Nephron progenitor cell (in vitro differentiated cells): ENCODE measurements around the gene SUCLG2.

Experiments
- DNase-seq: peaks from one replicate; pipeline ENCODE4 v3.0.0; 2021
- H3K27ac Mint-ChIP-seq: 2 replicates; pipeline ENCODE4 v1.8.0; 2021; ENCODE audit warnings: mild to moderate bottlenecking, moderate library complexity, mixed read lengths
- H3K27me3 Mint-ChIP-seq: 2 replicates; pipeline ENCODE4 v1.8.0; 2021; ENCODE audit warnings: mild to moderate bottlenecking, low read depth, mixed read lengths; ENCODE audit not compliant: poor library complexity
- H3K36me3 Mint-ChIP-seq: 2 replicates; pipeline ENCODE4 v1.8.0; 2021; ENCODE audit warnings: low read depth, mixed read lengths
- H3K4me1 Mint-ChIP-seq: 2 replicates; pipeline ENCODE4 v1.8.0; 2021; ENCODE audit warnings: mixed read lengths
- H3K4me3 Mint-ChIP-seq: 2 replicates; pipeline ENCODE4 v1.8.0; 2021; ENCODE audit warnings: mild to moderate bottlenecking, moderate library complexity, mixed read lengths
- H3K9me3 Mint-ChIP-seq: 2 replicates; pipeline ENCODE4 v1.8.0; 2021; ENCODE audit warnings: mild to moderate bottlenecking, moderate library complexity, mixed read lengths
- TF ChIP-seq, protein P1 (sequence below): fragments of 200-600 bp; sonication (generic); IDR thresholded peaks from 2 replicates; pipeline ENCODE4 v1.5.0; 2021; ENCODE audit warnings: antibody characterized with exemption

The SUCLG2 gene

DNA sequence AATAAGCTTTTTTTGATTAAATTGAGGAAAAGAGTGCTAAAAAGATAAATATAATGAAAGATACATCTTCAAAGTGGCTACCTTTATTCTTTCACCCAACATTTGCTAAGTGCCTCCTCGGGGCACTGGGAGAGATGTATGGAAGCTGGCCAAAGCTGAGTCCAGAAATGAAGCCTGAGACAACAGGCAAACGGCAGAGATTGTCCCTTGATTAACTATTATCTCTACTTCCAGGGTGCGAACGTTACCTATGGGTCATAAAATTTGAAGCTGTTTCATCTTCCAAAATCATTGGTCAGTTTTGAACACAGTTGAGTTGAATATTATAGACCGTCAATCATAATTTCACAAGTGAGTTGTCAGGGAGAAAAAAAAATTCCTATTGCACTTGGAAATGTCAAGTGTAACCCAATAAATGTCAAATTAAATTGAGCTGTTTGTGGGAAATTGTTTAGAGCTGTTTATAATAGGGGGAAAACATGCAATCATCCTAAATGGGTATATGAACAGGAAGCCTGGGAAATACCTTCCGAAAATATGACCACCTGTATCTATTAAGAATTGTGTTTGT, 73.9 kb downstream of the SUCLG2 start:
- TF ChIP-seq, protein P1, sequence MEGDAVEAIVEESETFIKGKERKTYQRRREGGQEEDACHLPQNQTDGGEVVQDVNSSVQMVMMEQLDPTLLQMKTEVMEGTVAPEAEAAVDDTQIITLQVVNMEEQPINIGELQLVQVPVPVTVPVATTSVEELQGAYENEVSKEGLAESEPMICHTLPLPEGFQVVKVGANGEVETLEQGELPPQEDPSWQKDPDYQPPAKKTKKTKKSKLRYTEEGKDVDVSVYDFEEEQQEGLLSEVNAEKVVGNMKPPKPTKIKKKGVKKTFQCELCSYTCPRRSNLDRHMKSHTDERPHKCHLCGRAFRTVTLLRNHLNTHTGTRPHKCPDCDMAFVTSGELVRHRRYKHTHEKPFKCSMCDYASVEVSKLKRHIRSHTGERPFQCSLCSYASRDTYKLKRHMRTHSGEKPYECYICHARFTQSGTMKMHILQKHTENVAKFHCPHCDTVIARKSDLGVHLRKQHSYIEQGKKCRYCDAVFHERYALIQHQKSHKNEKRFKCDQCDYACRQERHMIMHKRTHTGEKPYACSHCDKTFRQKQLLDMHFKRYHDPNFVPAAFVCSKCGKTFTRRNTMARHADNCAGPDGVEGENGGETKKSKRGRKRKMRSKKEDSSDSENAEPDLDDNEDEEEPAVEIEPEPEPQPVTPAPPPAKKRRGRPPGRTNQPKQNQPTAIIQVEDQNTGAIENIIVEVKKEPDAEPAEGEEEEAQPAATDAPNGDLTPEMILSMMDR, result no peak
- no peak for DNase-seq
- no peak overlapping the region for H3K27ac Mint-ChIP-seq
- no peaks in the 10 kb centered on the region for H3K27me3 Mint-ChIP-seq
- peaks cover 16% of the 10 kb centered on the region for H3K4me1 Mint-ChIP-seq
- H3K4me3 Mint-ChIP-seq, result no peak overlapping the region
- H3K36me3 Mint-ChIP-seq, result peaks cover 24% of the 10 kb centered on the region
- no peaks in the 10 kb centered on the region for H3K9me3 Mint-ChIP-seq

DNA sequence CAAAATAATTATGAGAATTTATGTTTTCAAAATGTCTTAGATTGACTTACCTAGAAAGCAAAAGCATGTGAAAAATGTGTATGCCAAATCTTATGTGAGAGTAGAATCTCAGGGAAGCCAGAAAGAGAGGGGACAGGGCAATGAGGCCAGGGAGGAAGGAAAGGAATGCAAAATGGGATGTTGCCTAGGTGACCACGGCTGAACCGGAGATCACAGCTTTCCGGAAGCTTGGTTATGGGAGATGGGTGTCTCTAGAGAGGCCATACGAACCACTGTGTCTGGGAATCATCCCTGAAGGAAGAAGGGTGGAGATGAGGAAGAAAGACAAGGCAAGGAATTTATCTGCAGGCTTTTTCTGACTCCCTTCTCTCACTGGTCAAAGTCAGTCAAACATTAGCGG, 76.0 kb downstream of the SUCLG2 start:
- peaks cover 2% of the 10 kb centered on the region for H3K27me3 Mint-ChIP-seq
- H3K9me3 Mint-ChIP-seq, result peaks cover 13% of the 10 kb centered on the region
- peak overlapping the region; percentile 19 for H3K4me3 Mint-ChIP-seq
- H3K4me1 Mint-ChIP-seq, result peaks cover 12% of the 10 kb centered on the region
- peak overlapping the region; percentile 69 for H3K27ac Mint-ChIP-seq
- TF ChIP-seq, protein P1, result no peak
- peaks cover 23% of the 10 kb centered on the region for H3K36me3 Mint-ChIP-seq
- peak; percentile 30 for DNase-seq

DNA sequence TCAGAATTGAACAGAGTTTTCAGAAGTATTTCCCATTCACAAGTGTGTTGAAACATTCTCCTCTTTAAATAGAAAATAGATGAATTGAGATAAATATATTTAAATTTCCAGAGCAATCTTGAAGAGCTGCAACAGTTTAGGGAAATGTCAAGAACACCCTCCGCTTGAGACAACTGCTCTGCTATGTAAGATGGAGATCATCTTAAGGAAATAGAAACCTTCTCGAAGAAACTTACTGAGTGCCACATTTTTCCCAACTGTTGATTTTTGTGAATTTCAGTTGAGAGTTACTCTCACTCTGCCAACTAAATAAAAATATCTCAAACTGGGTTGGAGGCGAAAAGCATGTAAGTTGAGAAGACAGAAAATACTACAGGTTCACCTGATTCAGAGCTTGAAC, 78.0 kb downstream of the SUCLG2 start:
- H3K9me3 Mint-ChIP-seq, result peaks cover 28% of the 10 kb centered on the region
- DNase-seq, result no peak
- no peak overlapping the region for H3K4me3 Mint-ChIP-seq
- peaks cover 12% of the 10 kb centered on the region for H3K4me1 Mint-ChIP-seq
- TF ChIP-seq, protein P1, result no peak
- no peak overlapping the region for H3K27ac Mint-ChIP-seq
- H3K36me3 Mint-ChIP-seq, result peaks cover 30% of the 10 kb centered on the region
- H3K27me3 Mint-ChIP-seq, result peaks cover 2% of the 10 kb centered on the region

DNA sequence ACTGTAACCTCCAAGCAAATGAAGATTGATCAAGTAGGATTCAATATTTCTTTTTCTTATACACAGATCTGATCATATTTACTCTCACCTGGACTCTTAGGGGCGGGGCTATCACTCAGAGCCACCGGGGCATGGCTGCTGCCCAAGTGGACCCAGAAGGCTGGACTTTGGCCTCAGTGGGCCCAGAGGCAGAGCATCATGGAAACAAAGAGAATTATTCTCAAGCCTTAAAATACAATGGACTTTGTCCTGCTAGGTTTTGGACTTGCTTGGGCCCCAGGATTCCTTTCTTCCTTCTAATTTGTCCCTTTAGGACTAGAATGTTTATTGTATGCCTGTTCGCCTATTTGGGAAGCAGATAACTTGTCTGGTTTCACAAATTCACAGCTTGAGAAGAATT, 85.1 kb downstream of the SUCLG2 start:
- Mint-ChIP-seq H3K4me1 (no peaks in the 10 kb centered on the region), H3K9me3 (peaks cover 47% of the 10 kb centered on the region)

DNA sequence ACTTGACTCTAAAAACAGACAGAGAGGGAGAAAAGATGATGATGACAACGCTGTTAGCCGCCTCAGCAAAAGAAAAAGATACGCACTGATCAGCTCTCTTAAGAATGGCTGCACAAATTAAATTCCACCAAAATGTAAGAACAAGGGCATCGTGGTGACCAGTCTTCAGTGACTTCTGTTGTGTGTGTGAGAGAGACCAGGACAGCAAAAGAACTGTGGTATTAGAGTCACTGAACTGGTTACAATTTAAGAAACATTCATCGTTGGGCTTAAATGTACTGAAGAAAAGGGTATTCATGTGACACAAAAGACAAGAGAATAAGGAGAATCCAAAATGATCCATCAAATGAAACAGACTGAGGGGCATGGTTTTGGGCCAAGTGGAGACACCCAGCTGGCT, 86.5 kb downstream of the SUCLG2 start:
- no peak overlapping the region for H3K4me3 Mint-ChIP-seq
- DNase-seq, result no peak
- TF ChIP-seq, protein P1, result no peak
- H3K4me1 Mint-ChIP-seq, result no peaks in the 10 kb centered on the region
- H3K36me3 Mint-ChIP-seq, result peaks cover 46% of the 10 kb centered on the region
- no peaks in the 10 kb centered on the region for H3K27me3 Mint-ChIP-seq
- peaks cover 34% of the 10 kb centered on the region for H3K9me3 Mint-ChIP-seq
- peak overlapping the region; percentile 14 for H3K27ac Mint-ChIP-seq

More for the DNA sequence above, 85.1 kb downstream of the SUCLG2 start:
- H3K27ac Mint-ChIP-seq, result no peak overlapping the region
- DNase-seq, result no peak
- H3K27me3 Mint-ChIP-seq, result peaks cover 2% of the 10 kb centered on the region
- H3K36me3 Mint-ChIP-seq, result peaks cover 59% of the 10 kb centered on the region
- H3K4me3 Mint-ChIP-seq, result no peak overlapping the region
- TF ChIP-seq, protein P1, result no peak

DNA sequence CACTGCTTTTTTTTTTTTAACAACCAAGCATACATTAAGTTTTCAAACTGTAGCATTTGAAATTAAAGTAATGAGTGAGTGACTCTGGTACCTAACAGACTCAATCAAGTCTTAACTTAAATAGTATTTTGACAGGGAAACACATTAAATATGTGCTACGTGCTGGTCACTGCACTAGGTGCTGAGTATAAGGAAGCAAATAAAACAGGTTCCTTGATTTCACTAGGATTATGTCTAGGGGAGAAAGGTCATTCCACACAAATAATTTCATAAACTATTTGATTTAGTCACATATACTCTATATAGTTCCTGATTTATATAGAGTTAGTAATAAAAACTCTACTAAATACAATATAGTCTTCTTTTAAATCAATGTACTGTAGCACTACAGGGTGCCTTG, 89.4 kb downstream of the SUCLG2 start:
- H3K9me3 Mint-ChIP-seq, result peaks cover 11% of the 10 kb centered on the region
- H3K36me3 Mint-ChIP-seq, result peaks cover 18% of the 10 kb centered on the region

More for the DNA sequence above, 89.4 kb downstream of the SUCLG2 start:
- no peak overlapping the region for H3K27ac Mint-ChIP-seq
- no peaks in the 10 kb centered on the region for H3K4me1 Mint-ChIP-seq
- no peak for DNase-seq
- H3K27me3 Mint-ChIP-seq, result peaks cover 4% of the 10 kb centered on the region
- TF ChIP-seq, protein P1, result no peak
- no peak overlapping the region for H3K4me3 Mint-ChIP-seq
